Measurements from ENCODE around the gene SELENON.

DNA sequence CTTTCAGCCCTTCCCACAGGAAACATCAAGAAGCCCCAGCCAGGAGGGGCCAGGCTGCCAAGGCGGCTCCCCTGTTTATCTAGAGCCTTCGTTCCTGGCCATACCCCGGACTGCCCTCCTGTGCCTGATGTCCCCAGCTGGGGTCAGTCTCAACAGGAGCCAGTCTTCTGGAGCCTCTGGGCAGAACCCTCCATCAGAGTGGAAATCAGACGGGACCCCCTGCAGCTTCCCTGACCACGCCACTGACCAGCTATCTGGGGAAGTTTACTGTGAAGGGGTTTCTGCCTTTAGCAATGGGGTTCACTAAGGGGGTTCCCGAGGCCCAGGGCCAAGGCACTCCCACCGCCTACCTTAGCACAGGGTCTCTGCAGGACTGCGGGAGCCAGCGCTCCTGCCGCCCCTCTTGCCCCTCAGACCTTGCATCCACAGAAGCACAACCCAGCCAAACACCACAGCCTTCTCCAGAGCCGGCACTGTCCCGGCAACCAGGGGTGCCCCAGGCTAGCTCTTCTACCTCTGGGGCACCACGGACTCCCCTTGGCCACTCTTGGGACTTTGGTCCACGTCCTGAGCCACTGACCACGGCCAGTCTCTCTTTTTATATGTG lies 16.2 kb downstream of the SELENON start:
- TF ChIP-seq TCF12 (IDR thresholded peaks at IDR 0.05; ENCODE audit: low read depth) (no peak), EP300 (IDR thresholded peaks at IDR 0.05; ENCODE audit: borderline replicate concordance) (no peak)
- TF ChIP-seq, protein P1, sequence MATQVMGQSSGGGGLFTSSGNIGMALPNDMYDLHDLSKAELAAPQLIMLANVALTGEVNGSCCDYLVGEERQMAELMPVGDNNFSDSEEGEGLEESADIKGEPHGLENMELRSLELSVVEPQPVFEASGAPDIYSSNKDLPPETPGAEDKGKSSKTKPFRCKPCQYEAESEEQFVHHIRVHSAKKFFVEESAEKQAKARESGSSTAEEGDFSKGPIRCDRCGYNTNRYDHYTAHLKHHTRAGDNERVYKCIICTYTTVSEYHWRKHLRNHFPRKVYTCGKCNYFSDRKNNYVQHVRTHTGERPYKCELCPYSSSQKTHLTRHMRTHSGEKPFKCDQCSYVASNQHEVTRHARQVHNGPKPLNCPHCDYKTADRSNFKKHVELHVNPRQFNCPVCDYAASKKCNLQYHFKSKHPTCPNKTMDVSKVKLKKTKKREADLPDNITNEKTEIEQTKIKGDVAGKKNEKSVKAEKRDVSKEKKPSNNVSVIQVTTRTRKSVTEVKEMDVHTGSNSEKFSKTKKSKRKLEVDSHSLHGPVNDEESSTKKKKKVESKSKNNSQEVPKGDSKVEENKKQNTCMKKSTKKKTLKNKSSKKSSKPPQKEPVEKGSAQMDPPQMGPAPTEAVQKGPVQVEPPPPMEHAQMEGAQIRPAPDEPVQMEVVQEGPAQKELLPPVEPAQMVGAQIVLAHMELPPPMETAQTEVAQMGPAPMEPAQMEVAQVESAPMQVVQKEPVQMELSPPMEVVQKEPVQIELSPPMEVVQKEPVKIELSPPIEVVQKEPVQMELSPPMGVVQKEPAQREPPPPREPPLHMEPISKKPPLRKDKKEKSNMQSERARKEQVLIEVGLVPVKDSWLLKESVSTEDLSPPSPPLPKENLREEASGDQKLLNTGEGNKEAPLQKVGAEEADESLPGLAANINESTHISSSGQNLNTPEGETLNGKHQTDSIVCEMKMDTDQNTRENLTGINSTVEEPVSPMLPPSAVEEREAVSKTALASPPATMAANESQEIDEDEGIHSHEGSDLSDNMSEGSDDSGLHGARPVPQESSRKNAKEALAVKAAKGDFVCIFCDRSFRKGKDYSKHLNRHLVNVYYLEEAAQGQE (IDR thresholded peaks at IDR 0.05; ENCODE audit: low read depth), result no peak
